HL-60 (cell line): Measurements from ENCODE around the gene C16orf74.

Experiments used
- CTCF ChIP-seq: IDR thresholded peaks from one replicate; pipeline ENCODE4 v1.5.1; 2011; ENCODE audit warnings: low read length, control low read depth, inconsistent platforms; ENCODE audit not compliant: insufficient read depth
- POLR2AphosphoS5 ChIP-seq: IDR thresholded peaks from 2 replicates; pipeline ENCODE4 v1.6.1; 2012; ENCODE audit warnings: low read depth
- TF ChIP-seq, protein P1 (sequence below): IDR thresholded peaks from 2 replicates; pipeline ENCODE4 v1.6.1; 2012; ENCODE audit warnings: low read depth; ENCODE audit not compliant: insufficient replicate concordance

GRCh38 chr16:85768199-85768598, 17.3 kb upstream of the C16orf74 start:
- TF ChIP-seq CTCF (no peak), POLR2AphosphoS5 (no peak)
- TF ChIP-seq, protein P1, sequence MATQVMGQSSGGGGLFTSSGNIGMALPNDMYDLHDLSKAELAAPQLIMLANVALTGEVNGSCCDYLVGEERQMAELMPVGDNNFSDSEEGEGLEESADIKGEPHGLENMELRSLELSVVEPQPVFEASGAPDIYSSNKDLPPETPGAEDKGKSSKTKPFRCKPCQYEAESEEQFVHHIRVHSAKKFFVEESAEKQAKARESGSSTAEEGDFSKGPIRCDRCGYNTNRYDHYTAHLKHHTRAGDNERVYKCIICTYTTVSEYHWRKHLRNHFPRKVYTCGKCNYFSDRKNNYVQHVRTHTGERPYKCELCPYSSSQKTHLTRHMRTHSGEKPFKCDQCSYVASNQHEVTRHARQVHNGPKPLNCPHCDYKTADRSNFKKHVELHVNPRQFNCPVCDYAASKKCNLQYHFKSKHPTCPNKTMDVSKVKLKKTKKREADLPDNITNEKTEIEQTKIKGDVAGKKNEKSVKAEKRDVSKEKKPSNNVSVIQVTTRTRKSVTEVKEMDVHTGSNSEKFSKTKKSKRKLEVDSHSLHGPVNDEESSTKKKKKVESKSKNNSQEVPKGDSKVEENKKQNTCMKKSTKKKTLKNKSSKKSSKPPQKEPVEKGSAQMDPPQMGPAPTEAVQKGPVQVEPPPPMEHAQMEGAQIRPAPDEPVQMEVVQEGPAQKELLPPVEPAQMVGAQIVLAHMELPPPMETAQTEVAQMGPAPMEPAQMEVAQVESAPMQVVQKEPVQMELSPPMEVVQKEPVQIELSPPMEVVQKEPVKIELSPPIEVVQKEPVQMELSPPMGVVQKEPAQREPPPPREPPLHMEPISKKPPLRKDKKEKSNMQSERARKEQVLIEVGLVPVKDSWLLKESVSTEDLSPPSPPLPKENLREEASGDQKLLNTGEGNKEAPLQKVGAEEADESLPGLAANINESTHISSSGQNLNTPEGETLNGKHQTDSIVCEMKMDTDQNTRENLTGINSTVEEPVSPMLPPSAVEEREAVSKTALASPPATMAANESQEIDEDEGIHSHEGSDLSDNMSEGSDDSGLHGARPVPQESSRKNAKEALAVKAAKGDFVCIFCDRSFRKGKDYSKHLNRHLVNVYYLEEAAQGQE, result no peak
